Endodermal cell (in vitro differentiated cells): ENCODE results near the gene CDH4. TPM values are rescaled to one million over a fixed set of nuclear protein-coding genes. Genes with fewer than 3 reads are reported as not detected.

Experiments
- DNase-seq: peaks from one replicate; pipeline ENCODE4 v3.0.0-alpha.2; 2017
- H3K27ac ChIP-seq: 2 replicates; pipeline ENCODE4 v1.5.1; 2013; ENCODE audit warnings: mild to moderate bottlenecking, low read depth, low read length, moderate library complexity
- H3K27me3 ChIP-seq: 2 replicates; pipeline ENCODE4 v1.6.1; 2013; ENCODE audit warnings: mild to moderate bottlenecking, low read length, moderate library complexity; ENCODE audit not compliant: insufficient read depth, control insufficient read depth, poor library complexity, severe bottlenecking
- H3K36me3 ChIP-seq: 2 replicates; pipeline ENCODE4 v1.7.0; 2013; ENCODE audit warnings: mild to moderate bottlenecking, low read length, moderate library complexity; ENCODE audit not compliant: control insufficient read depth, insufficient read depth
- H3K4me1 ChIP-seq: one replicate; pipeline ENCODE4 v1.7.0; 2013; ENCODE audit warnings: low read length; ENCODE audit not compliant: control insufficient read depth, insufficient read depth
- H3K4me3 ChIP-seq: 2 replicates; pipeline ENCODE4 v1.5.1; 2013; ENCODE audit warnings: mild to moderate bottlenecking, low read length, moderate library complexity
- H3K9ac ChIP-seq: 2 replicates; pipeline ENCODE4 v1.6.1; 2013; ENCODE audit warnings: mild to moderate bottlenecking, low read length, moderate library complexity; ENCODE audit not compliant: poor library complexity, severe bottlenecking; ENCODE audit errors: extremely low read depth
- H3K9me3 ChIP-seq: 2 replicates; pipeline ENCODE4 v1.6.1; 2013; ENCODE audit warnings: mild to moderate bottlenecking, low read length, moderate library complexity; ENCODE audit not compliant: control insufficient read depth
- H3K27ac Mint-ChIP-seq: 2 replicates; pipeline ENCODE4 v1.8.0; 2020; ENCODE audit warnings: mixed read lengths
- H3K27me3 Mint-ChIP-seq: 2 replicates; pipeline ENCODE4 v1.8.0; 2021; ENCODE audit warnings: mild to moderate bottlenecking, mixed read lengths; ENCODE audit not compliant: insufficient read depth
- H3K36me3 Mint-ChIP-seq: 2 replicates; pipeline ENCODE4 v1.8.0; 2020; ENCODE audit warnings: low read depth, mixed read lengths
- H3K4me1 Mint-ChIP-seq: 2 replicates; pipeline ENCODE4 v1.8.0; 2020; ENCODE audit warnings: mixed read lengths
- H3K4me3 Mint-ChIP-seq: 2 replicates; pipeline ENCODE4 v1.8.0; 2020; ENCODE audit warnings: mild to moderate bottlenecking, moderate library complexity, mixed read lengths
- H3K9me3 Mint-ChIP-seq: 2 replicates; pipeline ENCODE4 v1.8.0; 2020; ENCODE audit warnings: mild to moderate bottlenecking, mixed read lengths
- WGBS, 2 experiments: methylation state at CpG; one replicate each; pipeline versions ENCODE4 v1.1.5 to v1.1.7; 2013; ENCODE audit warnings: missing lambda C conversion rate in 2 of 2, mixed read lengths in 1 of 2; ENCODE audit not compliant: insufficient coverage in 1 of 2, insufficient read length in 1 of 2; 5-methylcytosine and 5-hydroxymethylcytosine counted together
- total RNA-seq, 2 donors: library from RNA; stranded (reverse); fragmentation: NEBNext Ultra II Directional in 1 of 2; extraction: Animal tissue kit (Norgen Biotek cat#: 25700) in 1 of 2; gene quantifications; 2 replicates in 1 of 2; 3 replicates in 1 of 2; pipeline ENCODE4 v1.2.1, GENCODE V29; 2021
- TF ChIP-seq, protein P1 (sequence below): fragments of 200-600 bp; sonication (generic); conservative IDR thresholded peaks from 2 replicates; pipeline ENCODE4 v1.5.0; 2021; ENCODE audit warnings: antibody characterized with exemption, mild to moderate bottlenecking

CDH4 gene
- total RNA-seq, 2 donors from 2014 or later = 1.8 to 5.8 TPM

DNA sequence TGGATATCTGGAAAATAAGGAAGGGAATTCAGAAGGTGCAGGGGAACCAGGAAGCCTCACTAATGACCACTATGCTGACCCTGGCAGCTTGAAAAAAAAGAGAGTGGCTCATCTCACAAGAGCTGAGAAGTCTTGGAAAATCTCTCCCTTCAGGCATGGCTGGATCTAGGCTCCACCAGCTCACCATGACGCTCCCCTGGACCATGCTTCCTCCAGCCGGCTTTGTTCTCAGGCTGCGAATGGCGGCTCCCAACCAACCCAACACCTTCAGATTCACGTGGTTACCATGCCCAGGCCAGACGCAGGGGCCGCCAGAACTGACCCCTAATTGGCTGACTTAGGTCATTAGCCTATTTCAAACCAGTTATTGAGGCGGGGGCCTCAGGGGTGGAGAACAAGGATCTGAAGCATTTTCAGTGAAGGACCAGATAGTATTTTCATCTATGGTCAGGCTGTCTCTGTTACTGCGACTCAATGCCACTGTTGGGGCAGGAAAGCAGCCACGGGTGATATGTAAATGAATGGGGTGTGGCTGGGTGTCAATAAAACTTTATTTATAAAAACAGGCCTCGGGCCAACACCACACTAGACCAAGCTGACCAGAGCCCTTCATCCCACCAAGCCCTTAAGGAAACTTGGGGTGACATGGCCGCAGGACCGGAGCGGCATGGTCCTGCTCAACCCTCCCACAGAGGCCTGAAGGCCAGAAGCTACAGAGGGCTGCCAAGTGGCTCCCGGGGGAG lies 653.9 kb downstream of the CDH4 start:
- Histone ChIP-seq H3K27me3 (no peaks in the 10 kb centered on the region), H3K9ac (no peak overlapping the region), H3K36me3 (no peaks in the 10 kb centered on the region), H3K4me1 (no peaks in the 10 kb centered on the region), H3K4me3 (no peak overlapping the region), H3K9me3 (no peaks in the 10 kb centered on the region), H3K27ac (no peak overlapping the region)
- no peaks in the 10 kb centered on the region for H3K27me3 Mint-ChIP-seq
- no peak for DNase-seq
- H3K27ac Mint-ChIP-seq = no peak overlapping the region
- H3K4me1 Mint-ChIP-seq = peaks cover 8% of the 10 kb centered on the region
- WGBS, 2 experiments = 91 to 96% methylated on average over 10 to 15 of the region's 15 CpGs
- H3K36me3 Mint-ChIP-seq = no peaks in the 10 kb centered on the region
- TF ChIP-seq, protein P1, sequence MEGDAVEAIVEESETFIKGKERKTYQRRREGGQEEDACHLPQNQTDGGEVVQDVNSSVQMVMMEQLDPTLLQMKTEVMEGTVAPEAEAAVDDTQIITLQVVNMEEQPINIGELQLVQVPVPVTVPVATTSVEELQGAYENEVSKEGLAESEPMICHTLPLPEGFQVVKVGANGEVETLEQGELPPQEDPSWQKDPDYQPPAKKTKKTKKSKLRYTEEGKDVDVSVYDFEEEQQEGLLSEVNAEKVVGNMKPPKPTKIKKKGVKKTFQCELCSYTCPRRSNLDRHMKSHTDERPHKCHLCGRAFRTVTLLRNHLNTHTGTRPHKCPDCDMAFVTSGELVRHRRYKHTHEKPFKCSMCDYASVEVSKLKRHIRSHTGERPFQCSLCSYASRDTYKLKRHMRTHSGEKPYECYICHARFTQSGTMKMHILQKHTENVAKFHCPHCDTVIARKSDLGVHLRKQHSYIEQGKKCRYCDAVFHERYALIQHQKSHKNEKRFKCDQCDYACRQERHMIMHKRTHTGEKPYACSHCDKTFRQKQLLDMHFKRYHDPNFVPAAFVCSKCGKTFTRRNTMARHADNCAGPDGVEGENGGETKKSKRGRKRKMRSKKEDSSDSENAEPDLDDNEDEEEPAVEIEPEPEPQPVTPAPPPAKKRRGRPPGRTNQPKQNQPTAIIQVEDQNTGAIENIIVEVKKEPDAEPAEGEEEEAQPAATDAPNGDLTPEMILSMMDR = no peak
- H3K9me3 Mint-ChIP-seq = no peaks in the 10 kb centered on the region
- no peak overlapping the region for H3K4me3 Mint-ChIP-seq

DNA sequence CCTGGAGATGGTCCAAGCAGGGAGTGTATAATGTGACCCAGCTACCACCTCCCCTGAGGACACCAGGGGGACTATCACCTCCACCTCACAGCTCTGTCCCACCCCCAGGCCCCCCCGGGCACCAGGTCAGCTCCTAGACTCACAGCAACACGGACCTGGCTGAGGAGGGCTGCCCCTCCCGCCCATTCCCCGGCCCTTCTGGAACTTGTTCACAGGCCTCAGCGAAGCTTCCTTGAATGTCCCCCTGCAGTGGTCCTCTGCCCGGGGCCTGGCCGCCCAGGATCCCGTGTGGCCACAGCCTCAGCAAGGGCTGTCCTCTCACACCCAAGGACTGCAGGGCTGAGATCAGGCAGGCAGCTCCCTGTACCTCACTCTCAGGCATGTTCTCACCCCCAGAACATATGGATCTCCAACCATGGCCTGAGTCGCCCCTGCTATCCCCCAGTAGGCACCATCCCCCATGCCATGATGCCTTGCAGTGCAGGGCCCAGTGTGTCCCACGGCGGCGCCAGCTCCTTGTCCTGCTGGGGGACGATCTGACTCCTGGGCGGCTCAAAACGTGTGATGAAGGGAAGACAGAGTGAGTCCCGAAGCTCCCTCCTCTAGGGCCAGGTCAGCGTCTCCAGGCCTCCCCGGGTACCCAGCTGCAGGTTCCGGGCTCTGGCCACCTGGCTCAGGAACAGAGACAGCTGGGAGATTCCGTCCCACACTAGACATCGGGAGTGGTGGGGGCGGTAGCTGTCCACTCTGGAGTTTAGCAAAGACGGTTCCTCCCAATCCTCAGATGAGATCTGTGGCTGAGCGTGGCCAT lies 655.2 kb downstream of the CDH4 start:
- TF ChIP-seq, protein P1 = no peak
- 88 to 90% methylated on average over 13 to 24 of the region's 24 CpGs for WGBS, 2 experiments
- no peak overlapping the region for H3K27ac ChIP-seq
- peaks cover 4% of the 10 kb centered on the region for H3K4me1 Mint-ChIP-seq
- no peak overlapping the region for H3K9ac ChIP-seq
- no peaks in the 10 kb centered on the region for H3K9me3 Mint-ChIP-seq
- no peaks in the 10 kb centered on the region for H3K9me3 ChIP-seq
- no peaks in the 10 kb centered on the region for H3K36me3 ChIP-seq
- H3K4me1 ChIP-seq = no peaks in the 10 kb centered on the region
- no peak overlapping the region for H3K4me3 ChIP-seq
- H3K27me3 ChIP-seq = no peaks in the 10 kb centered on the region
- no peak overlapping the region for H3K27ac Mint-ChIP-seq
- H3K27me3 Mint-ChIP-seq = no peaks in the 10 kb centered on the region
- no peak overlapping the region for H3K4me3 Mint-ChIP-seq
- no peaks in the 10 kb centered on the region for H3K36me3 Mint-ChIP-seq
- no peak for DNase-seq

DNA sequence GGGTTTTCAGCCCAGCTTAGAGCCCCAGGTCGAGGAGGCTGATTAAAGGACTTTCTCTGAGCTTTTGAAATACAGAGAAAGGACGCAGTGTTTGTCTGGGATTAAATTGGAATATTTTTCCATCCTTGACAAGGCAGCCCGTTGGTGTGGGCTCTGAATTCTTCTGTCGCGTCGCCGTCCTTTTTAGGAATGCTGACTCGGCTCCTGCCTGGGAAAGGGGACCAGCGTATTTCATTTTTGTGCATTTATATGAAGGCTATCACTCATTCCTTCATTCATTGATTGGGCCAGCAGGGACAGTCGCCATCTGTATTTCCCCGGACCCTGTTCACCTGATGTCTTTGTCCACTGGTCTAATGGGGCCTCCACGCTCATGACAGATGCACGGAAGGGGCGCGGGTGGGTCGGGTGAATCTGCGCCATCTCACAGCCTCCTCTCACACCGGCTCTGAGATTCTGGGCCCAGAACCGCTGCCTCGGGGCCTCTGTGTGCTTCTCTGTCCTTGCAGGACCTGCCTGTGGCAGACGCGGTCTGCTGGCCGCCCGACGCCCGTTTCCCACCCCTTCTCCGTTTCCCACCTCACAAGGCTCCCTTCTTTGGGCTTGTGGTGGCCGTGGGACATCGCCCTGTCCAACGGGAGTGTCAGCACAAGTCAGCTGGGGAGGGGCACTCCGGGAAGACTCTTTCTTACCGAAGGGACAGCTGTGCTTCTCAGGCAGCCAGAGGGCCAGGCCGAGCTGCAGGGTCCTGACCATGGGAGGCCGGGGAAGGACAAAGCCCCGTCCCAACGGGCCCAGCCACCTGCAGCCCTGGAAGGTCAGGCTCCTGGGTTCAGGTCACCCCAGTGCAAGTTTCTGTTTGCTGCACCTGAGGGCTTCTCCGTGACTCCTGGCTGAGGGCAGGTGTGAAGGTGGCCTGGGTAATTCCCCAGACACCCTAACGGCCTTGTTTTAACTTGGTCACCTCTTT lies 656.3 kb downstream of the CDH4 start:
- no peaks in the 10 kb centered on the region for H3K27me3 Mint-ChIP-seq
- H3K36me3 Mint-ChIP-seq = no peaks in the 10 kb centered on the region
- no peak overlapping the region for H3K4me3 Mint-ChIP-seq
- Histone ChIP-seq H3K4me1 (no peaks in the 10 kb centered on the region), H3K9me3 (no peaks in the 10 kb centered on the region), H3K36me3 (no peaks in the 10 kb centered on the region), H3K27me3 (no peaks in the 10 kb centered on the region), H3K4me3 (no peak overlapping the region), H3K9ac (no peak overlapping the region), H3K27ac (no peak overlapping the region)
- no peaks in the 10 kb centered on the region for H3K4me1 Mint-ChIP-seq
- no peak overlapping the region for H3K27ac Mint-ChIP-seq
- DNase-seq = no peak
- 87 to 88% methylated on average over 30 to 38 of the region's 38 CpGs for WGBS, 2 experiments
- TF ChIP-seq, protein P1 = no peak
- H3K9me3 Mint-ChIP-seq = no peaks in the 10 kb centered on the region
